ENCODE measurements around the gene FKRP.
A peak's percentile ranks its signal among the peaks of the same experiment; 100 is the strongest.

The FKRP gene

GRCh38 chr19:46719629-46720502, 26.0 kb upstream of the FKRP start:
- no peak for DNase-seq (ENCODE audit: low read depth)

DNA sequence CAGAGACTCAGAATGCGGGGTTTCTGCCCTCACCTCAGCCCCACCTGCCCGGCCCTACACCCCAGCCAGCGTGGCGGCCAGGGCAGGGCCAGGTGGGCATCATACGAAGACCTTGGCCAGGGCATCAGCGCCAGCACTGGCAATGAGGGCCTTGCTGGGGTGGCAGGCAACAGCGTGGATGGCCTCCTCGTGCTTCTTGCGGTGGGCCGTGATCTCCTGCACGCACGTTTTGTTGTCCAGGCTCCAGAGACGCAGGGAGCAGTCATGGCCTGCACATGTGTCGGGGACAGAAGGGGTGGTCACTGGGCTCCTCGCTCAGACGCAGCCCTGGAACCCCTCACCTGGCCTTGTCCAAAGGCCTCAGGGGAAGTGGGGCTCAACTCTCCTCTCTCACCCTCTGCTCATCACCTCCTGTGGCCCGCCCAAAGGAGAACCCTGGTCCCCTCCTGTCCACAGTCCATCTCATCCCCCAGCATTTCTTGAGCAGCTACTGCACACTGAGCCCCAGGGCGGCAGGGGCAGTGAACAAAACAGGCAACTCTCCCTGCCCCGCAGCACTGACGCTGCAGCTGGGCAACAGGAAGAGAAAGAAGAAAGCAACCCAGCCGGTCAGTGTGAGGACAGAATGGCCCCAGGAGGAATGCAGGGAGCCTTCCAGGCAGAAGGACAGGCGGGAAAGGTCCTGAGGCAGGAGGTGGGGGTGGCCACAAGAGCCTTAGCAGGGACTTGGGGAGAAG, 25.2 kb upstream of the FKRP start:
- no peak for DNase-seq (ENCODE audit: low read depth)

DNA sequence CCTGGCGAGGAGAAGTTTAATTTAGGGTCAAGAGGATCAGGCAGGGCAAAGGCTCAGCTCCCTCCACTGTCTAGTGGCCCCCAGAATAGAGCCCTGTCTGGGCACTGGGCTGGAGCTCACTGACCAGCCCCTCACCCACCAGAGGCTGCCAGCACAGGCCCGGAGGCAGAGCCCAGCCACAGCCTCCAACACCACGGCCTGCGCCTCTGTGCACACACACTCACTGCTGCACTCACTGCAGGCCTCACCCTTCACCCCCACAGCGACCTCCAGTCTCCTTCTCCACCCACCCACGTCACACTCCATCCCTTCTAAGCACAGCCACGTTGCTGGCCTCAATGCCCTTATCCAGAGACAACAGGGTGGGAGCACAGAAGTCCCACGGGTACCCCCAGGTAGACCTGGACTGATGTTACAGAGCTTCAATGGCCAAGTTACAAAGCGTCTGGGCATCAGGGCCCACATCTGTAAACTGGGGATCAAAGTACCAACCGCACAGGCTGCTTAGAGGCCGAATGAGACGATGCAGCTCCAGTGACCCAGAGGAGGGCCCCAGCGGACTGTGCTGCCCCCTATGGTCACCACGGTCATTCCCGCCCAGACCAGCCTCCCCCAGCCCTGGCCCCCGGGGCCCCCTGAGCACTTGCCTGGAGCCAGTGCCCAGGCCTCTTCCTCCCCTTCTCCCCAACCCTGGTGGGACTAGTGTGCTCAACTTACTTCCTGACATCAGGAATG, 24.4 kb upstream of the FKRP start:
- no peak for DNase-seq (ENCODE audit: low read depth)

- no peak for DNase-seq (ENCODE audit: low read depth)
Measured at GRCh38 chr19:46722004-46722380, 23.9 kb upstream of the FKRP start.

- no peak for DNase-seq (ENCODE audit: low read depth)
Measured at GRCh38 chr19:46722421-46723022, 23.3 kb upstream of the FKRP start.

- DNase-seq (ENCODE audit: low read depth), result no peak
Measured at GRCh38 chr19:46723023-46723461, 22.8 kb upstream of the FKRP start.

DNA sequence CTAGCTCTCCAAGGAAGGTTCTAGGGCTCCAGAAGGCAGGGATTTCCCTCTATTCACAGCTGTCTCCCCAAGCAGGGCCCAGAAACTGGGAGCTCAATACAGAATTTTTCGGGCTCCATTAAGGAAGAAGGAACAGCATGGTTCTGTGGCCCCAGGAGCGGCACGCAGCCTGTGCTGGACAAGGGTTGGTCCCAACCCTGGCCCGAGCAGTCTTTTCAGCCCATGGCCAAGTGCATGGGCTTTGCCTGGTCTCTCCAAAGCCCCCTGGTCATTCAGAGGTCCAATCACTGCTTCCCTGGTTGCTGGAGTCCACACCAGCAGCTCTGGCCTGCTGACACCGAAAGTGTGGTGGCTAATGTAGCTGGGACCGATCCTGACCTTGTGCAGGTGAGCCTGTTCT, 22.4 kb upstream of the FKRP start:
- DNase-seq (ENCODE audit: low read depth), result no peak

- DNase-seq (ENCODE audit: low read depth), result no peak
Measured at GRCh38 chr19:46724468-46724867, 21.4 kb upstream of the FKRP start.

DNA sequence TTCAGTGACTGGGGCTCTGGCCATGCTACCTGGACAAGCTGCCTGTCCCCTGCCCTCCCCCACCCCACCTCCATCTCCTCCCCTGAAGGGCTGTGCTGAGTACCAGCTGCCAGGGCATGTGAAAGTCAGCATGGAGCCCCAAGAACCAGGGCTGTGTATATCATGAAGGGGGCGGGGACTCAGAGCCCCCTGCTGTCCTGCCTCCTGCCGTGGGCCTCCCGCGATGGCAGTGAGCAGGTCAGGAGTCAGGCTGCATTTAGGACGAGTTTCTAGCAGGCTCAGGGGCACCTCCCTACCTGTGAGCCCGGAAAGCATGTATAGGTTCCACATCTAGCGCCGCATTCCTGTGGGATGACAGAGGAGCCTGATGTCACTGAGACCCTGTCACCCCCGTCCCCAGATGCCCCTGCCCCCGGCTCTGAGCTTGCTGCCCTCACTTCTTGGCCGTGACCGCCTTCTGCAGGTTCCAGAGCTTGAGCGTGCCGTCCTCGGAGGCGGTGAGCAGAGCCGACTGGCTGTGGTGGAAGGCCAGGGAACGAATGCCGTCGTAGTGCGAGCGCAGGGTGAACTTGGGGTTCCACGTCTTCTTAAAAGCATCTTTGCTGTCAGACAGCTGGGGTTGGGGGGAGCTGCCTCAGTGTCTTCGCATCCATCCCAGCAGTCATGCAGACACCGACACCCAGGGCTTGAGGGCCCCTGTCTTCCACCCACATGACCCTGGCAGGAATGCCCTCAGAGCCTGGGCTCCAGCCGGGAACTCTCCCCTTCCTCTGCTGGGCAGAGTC, 20.6 kb upstream of the FKRP start:
- no peak for DNase-seq (ENCODE audit: low read depth)

DNA sequence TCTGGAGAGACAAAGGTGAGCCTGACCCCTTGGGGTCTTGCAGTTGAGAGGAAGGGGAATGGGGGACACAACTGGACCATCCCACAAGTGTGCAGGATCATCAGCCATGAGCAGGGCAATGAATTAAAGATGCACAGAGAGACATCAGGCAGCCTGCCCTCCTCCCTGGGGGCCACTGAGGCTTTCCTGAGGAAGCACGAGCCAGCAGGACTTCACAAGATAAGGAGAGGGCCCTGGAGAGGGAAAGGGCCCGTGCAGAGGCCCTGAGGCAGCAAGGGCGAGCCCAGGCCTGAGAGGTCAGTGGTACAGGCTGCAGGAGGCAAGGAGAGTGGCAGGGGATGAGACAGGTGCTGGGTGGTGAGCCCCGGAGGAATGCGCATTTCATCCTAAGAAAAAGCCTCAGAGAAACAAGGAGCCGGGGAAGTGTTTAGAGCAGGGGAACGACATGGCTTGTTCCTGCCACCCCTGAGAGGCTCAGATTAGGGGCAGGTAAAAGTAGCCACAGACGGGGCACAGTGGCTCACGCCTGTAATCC, 19.9 kb upstream of the FKRP start:
- DNase-seq (ENCODE audit: low read depth), result no peak

DNA sequence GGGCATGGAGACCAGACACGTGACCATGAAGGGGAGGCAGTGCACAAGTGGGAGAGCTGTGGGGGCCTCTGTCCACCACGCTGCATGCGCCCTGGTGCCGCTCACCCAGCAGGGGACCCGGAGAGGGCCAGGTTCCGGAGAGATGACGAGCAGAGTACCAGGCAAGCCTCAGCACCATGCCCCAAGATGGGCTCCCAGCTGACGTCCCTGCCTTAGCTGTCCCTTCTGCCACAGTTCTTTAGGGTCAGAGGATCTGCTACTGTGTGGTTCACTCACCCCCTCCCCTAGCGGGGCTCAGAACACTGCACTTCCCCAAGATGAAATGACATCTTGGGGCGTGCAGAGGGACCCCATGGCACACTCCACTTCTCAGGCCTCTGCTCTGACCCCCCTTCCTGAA, 19.3 kb upstream of the FKRP start:
- DNase-seq (ENCODE audit: low read depth), result no peak

DNA sequence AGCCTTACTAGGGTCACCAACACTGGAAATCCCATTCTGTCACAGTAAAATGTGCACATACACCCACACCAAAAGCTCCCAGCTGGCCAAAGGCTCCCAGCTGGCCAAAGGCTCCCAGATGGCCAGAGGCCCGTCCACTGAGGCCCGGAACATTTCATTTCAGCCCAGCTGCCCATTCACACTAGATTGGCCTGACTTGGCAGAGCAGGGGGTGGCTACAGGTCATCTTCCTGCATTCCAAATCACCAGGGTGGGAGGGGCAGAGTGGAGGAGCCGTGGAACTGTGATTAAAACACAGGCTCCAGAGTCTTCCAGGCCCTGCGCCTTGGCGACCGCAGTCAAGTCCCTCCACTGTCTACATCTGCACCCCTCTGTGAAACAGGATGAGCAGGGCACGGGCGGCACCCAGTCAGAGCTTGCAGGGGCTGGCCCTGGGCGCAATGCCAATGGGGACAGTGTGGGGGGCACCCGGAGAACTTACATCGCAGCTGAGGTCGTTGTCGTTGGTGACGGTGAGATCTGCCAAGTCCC, 18.8 kb upstream of the FKRP start:
- DNase-seq (ENCODE audit: low read depth), result no peak

DNA sequence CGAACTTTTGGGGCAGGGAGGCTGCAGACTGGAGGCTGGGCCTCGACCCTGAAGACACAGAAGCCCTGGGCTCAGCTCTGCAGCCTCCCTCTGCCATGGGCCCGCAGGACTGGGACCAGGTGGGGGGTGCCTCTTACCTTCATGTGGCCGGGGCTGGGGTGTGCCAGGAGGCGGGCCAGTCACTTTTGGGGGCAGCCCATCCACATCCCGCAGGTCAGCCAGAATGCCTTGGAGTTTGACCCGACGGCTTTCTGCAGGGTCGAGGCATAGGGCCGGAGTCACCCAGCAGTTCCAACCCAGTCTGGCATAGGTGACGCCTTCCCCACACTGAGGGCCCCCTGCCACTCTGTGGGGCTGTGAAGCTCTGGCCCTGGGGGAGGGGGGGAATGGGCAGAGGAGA, 18.1 kb upstream of the FKRP start:
- DNase-seq (ENCODE audit: low read depth), result no peak

DNA sequence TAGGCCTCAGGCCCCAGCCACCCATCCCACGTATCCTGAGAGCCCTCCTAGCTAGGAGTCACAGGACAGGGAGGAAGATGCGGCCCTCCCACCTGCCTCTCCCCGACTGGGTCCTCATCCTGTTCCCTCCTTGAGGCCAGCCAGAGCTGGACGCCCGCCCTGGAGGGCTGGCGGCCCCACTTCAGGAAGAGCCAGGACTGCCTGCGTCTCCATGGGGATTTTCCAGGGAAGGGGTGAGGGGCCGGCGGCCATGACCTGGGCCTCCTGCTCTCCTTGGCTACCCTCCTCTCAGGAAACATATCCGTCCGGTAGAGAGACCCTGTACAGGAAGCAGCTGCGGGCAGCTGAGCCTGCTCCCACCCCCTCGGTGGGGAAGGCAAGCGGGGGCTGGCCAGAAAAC, 17.6 kb upstream of the FKRP start:
- DNase-seq (ENCODE audit: low read depth), result no peak

- peak; percentile 58 for DNase-seq (ENCODE audit: low read depth)
Measured at GRCh38 chr19:46728693-46729339, 17.0 kb upstream of the FKRP start.

DNA sequence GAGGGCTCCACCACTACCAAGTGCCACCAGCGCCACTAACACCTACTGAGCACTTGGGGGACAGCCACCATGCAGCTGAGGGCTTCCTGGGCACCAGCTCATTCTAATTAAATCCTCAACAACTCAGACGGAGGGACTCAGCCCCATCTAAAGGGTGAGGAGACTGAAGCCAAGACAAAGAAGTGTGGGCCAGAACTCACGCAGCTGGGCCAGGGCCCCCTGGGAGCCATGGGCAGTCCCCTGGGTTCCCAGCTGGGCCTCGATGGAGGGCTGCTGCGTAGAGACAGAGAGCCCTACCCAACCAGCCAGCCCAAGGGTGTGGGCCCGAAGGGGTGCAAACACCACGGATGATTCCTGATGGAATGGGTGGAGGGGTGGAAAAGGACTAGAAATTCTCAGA, 16.2 kb upstream of the FKRP start:
- no peak for DNase-seq (ENCODE audit: low read depth)

GRCh38 chr19:46730187-46730586, 15.7 kb upstream of the FKRP start:
- DNase-seq (ENCODE audit: low read depth), result no peak

- DNase-seq (ENCODE audit: low read depth), result no peak
Measured at GRCh38 chr19:46730595-46730994, 15.3 kb upstream of the FKRP start.

DNA sequence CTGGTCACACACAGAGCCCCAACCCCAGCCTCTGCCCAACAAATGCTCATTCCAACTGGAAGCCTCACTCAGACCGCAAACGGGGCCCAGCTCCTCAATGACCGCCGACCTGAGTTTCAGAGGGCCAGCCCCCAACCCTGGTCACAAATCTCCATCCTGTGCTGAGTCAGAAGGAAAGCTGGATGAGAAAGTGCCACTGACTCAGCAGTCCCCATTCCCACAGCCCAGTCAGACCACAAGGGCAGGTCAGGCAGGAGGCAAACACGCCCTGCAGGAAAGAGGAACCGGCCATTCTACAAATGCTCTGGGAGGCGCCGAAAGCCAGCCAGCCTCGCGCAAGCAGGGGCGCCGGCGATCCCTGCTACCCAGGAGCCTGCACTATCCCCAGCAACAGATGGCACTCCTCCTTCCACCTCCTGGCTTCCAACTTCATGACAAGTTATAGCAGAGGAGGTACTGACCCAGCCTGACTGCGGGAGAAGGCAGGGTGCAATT, 14.8 kb upstream of the FKRP start:
- no peak for DNase-seq (ENCODE audit: low read depth)

DNA sequence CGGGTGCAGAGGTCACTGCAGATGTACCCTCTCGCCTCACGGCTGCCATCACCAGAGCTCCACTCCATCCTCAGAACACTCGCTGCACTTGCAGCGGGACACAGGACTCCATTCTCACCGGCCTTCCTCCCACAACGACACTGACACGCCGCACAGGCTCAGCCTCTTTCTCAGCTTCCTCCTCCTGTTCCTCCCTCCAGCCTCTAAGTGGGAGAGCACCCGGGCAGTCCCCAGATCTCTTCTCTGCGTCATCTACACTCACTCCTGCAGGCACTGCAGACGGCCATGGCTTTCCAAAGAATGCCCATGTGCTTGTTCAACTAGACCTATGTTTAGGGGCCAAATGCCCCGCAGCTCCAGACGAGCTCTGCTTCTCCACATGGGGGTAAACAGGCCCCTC, 14.3 kb upstream of the FKRP start:
- no peak for DNase-seq (ENCODE audit: low read depth)
